A549 (cell line): Measurements from ENCODE around the gene NARS2. TPM values are rescaled to one million over a fixed set of nuclear protein-coding genes. Genes with fewer than 3 reads are reported as not detected.

ENCODE experiments used
- ATAC-seq, 2 experiments: fragments of 200-7000 bp in 1 of 2; fragments of >200 bp in 1 of 2; cut with Nextera tagmentation in 1 of 2; cut with Tn5 transposase in 1 of 2; 3 replicates each; pipeline versions ENCODE4 v1.8.0 to v1.9.1; 2018 to 2020; ENCODE audit warnings: mild to moderate bottlenecking in 1 of 2, moderate library complexity in 1 of 2
- CTCF ChIA-PET: fragments of 300-600 bp; sonication (Branson Sonifier 250); formaldehyde crosslinking; extraction: SDS; loops from one replicate; lab custom pipeline; 2021; ENCODE audit warnings: antibody characterized with exemption, inconsistent platforms; lab: Yijun Ruan, JAX
- POLR2A ChIA-PET: fragments of 350-600 bp; formaldehyde crosslinking; extraction: SDS; loops from one replicate; lab custom pipeline; 2021; ENCODE audit warnings: antibody characterized with exemption, inconsistent platforms; lab: Yijun Ruan, JAX
- DNase-seq, 2 experiments: peaks; one replicate each; pipeline versions ENCODE4 v3.0.0 to v3.0.0-alpha.2; 2011 to 2016; ENCODE audit warnings: low read depth in 1 of 2, low spot score in 1 of 2
- FAIRE-seq: peaks from 2 replicates; lab custom pipeline; 2011; peaks lifted over from hg19 to GRCh38; lab: Jason Lieb, UNC
- H3K27ac ChIP-seq, 2 experiments: fragments of >200 bp; sonication (Bioruptor Twin); formaldehyde crosslinking; 3 replicates each; pipeline ENCODE4 v1.5.1; 2016 to 2017
- H3K4me1 ChIP-seq: fragments of >200 bp; sonication (Bioruptor Twin); formaldehyde crosslinking; 3 replicates; pipeline ENCODE4 v1.6.1; 2016
- H3K4me2 ChIP-seq: fragments of >200 bp; sonication (Bioruptor Twin); formaldehyde crosslinking; 3 replicates; pipeline ENCODE4 v1.6.1; 2016
- H3K4me3 ChIP-seq: fragments of >200 bp; sonication (Bioruptor Twin); formaldehyde crosslinking; 3 replicates; pipeline ENCODE4 v1.5.1; 2016
- H3K9me3 ChIP-seq: fragments of >200 bp; sonication (Bioruptor Twin); formaldehyde crosslinking; 3 replicates; pipeline ENCODE4 v1.6.1; 2016
- BCL3 ChIP-seq: fragments of >200 bp; sonication (Bioruptor Twin); formaldehyde crosslinking; IDR thresholded peaks from 3 replicates; pipeline ENCODE4 v1.6.1; 2016
- CHD4 ChIP-seq: fragments of 200-600 bp; sonication (generic); IDR thresholded peaks from 2 replicates; pipeline ENCODE4 v1.6.1; 2016; ENCODE audit warnings: antibody characterized with exemption, mild to moderate bottlenecking, borderline replicate concordance
- EP300 ChIP-seq, 2 experiments: fragments of >200 bp; sonication (Bioruptor Twin); formaldehyde crosslinking; IDR thresholded peaks; 2 replicates in 1 of 2; 3 replicates in 1 of 2; pipeline ENCODE4 v1.6.1; 2016 to 2017
- FOSL2 ChIP-seq, 2 experiments: fragments of 450-650 bp in 1 of 2; fragments of >200 bp in 1 of 2; sonication (Bioruptor Twin) in 1 of 2; formaldehyde crosslinking; IDR thresholded peaks; 2 replicates each; pipeline versions ENCODE4 v1.5.0 to v1.6.1; 2016 to 2020; ENCODE audit warnings: mild to moderate bottlenecking in 1 of 2, moderate library complexity in 1 of 2
- HEYL ChIP-seq: fragments of 250-450 bp; sonication (Bioruptor Pico); IDR thresholded peaks from 2 replicates; pipeline ENCODE4 v1.8.0; 2021; ENCODE audit warnings: mild to moderate bottlenecking, moderate library complexity
- HOXA7 ChIP-seq: fragments of 250-450 bp; sonication (Bioruptor Pico); IDR thresholded peaks from 2 replicates; pipeline ENCODE4 v1.5.0; 2020; ENCODE audit warnings: mild to moderate bottlenecking, moderate library complexity
- KDM1A ChIP-seq: fragments of 200-600 bp; sonication (generic); IDR thresholded peaks from 2 replicates; pipeline ENCODE4 v1.6.1; 2016; ENCODE audit warnings: low read depth, mild to moderate bottlenecking
- MAFK ChIP-seq: fragments of 450-650 bp; IDR thresholded peaks from 2 replicates; pipeline ENCODE4 v1.6.1; 2014; ENCODE audit not compliant: partially characterized antibody
- NPAS2 ChIP-seq: fragments of 250-450 bp; sonication (Bioruptor Pico); IDR thresholded peaks from 2 replicates; pipeline ENCODE4 v1.8.0; 2022; ENCODE audit warnings: mild to moderate bottlenecking, moderate library complexity, borderline replicate concordance
- RARB ChIP-seq: fragments of 250-450 bp; sonication (Bioruptor Pico); IDR thresholded peaks from 2 replicates; pipeline ENCODE4 v1.8.0; 2021; ENCODE audit warnings: mild to moderate bottlenecking, moderate library complexity
- REST ChIP-seq: fragments of 200-600 bp; sonication (generic); IDR thresholded peaks from 2 replicates; pipeline ENCODE4 v1.6.1; 2016; ENCODE audit warnings: antibody characterized with exemption, mild to moderate bottlenecking, moderate library complexity
- SREBF2 ChIP-seq: fragments of 450-650 bp; IDR thresholded peaks from 2 replicates; pipeline ENCODE4 v1.6.1; 2014; ENCODE audit warnings: mild to moderate bottlenecking, moderate library complexity
- TFCP2L1 ChIP-seq: fragments of 250-450 bp; sonication (Bioruptor Pico); IDR thresholded peaks from 2 replicates; pipeline ENCODE4 v1.5.0; 2021; ENCODE audit warnings: mild to moderate bottlenecking
- TP53 ChIP-seq: fragments of 250-450 bp; sonication (Bioruptor Pico); IDR thresholded peaks from 2 replicates; pipeline ENCODE4 v1.5.0; 2021; ENCODE audit warnings: mild to moderate bottlenecking, moderate library complexity
- ZC3H11A ChIP-seq: fragments of 450-650 bp; IDR thresholded peaks from 2 replicates; pipeline ENCODE4 v1.6.1; 2014; ENCODE audit warnings: antibody characterized with exemption, mild to moderate bottlenecking
- ZSCAN20 ChIP-seq: fragments of 250-450 bp; sonication (Bioruptor Pico); IDR thresholded peaks from 2 replicates; pipeline ENCODE4 v1.8.0; 2022; ENCODE audit warnings: mild to moderate bottlenecking, moderate library complexity
- WGBS: methylation state at CpG from one replicate; pipeline ENCODE4 v1.1.6; 2017; ENCODE audit errors: missing lambda C conversion rate; 5-methylcytosine and 5-hydroxymethylcytosine counted together
- polyA plus RNA-seq, 4 experiments: library from polyadenylated mRNA; depleted of rRNA in 3 of 4; stranded (reverse); fragments of >200 nt; fragmentation: RNase III in 1 of 4; extraction: RNeasy Plus Mini Kit Qiagen cat#74134 plus additional on column Dnase treatment in 1 of 4; gene quantifications; 2 replicates in 3 of 4; 3 replicates in 1 of 4; pipeline ENCODE4 v1.2.3, GENCODE V29; 2011 to 2017
- TF ChIP-seq, protein P1 (sequence below): IDR thresholded peaks from 2 replicates; pipeline ENCODE4 v1.6.1; 2012
- TF ChIP-seq, protein P2 (sequence below): IDR thresholded peaks from 2 replicates; pipeline ENCODE4 v1.6.1; 2012

The NARS2 gene
- polyA plus RNA-seq, 2 of the 4 experiments (the other 2 are of a cell fraction), result 29.7 to 57.7 TPM

DNA sequence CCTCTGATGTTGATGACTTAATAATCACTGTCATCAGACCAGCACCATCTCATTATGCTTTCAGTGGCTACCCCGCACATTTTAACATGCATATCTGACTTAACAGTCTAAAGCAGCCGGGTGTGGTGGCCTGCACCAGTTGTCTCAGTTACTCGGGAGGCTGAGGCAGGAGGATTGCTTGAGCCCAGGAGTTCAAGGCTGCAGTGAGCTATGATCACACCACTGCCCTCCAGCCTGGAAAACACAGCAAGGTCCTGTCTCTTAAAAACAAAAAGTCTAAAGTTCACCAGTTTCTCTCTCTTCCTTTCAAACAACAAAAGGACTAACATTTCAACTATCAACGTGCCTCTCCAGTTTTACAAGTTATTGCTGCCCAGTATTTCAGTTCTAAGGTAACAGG is 101.8 kb downstream of the NARS2 start:
- CTCF ChIA-PET, result no interaction called here
- H3K4me2 ChIP-seq, result no peak overlapping the region
- no peak overlapping the region for H3K4me3 ChIP-seq
- no peaks in the 10 kb centered on the region for H3K9me3 ChIP-seq
- FAIRE-seq (no peak), ATAC-seq (no peak), DNase-seq (no peak)
- TF ChIP-seq REST (no peak), FOSL2 (IDR thresholded peaks at IDR 0.05) (no peak), FOSL2 (CRISPR knock-in tag; IDR thresholded peaks at IDR 0.05) (no peak), TP53 (no peak), SREBF2 (no peak)
- peaks cover 19% of the 10 kb centered on the region for H3K4me1 ChIP-seq
- no peak overlapping the region for H3K27ac ChIP-seq
- POLR2A ChIA-PET, result no interaction called here
- WGBS, result 87% methylated on average over 4 of the region's 4 CpGs

- no peak for ATAC-seq
- peaks cover 19% of the 10 kb centered on the region for H3K4me1 ChIP-seq
- no peak for FAIRE-seq
- H3K9me3 ChIP-seq, result no peaks in the 10 kb centered on the region
- no peak overlapping the region for H3K27ac ChIP-seq
- 90% methylated on average over 3 of the region's 3 CpGs for WGBS
- no peak overlapping the region for H3K4me3 ChIP-seq
- H3K4me2 ChIP-seq, result no peak overlapping the region
- TF ChIP-seq MAFK (peak; percentile 65), RARB (CRISPR knock-in tag) (no peak)
- no peak for DNase-seq
- CTCF ChIA-PET, result no interaction called here
- POLR2A ChIA-PET, result no interaction called here
Measured at GRCh38 chr11:78472382-78472781, 102.3 kb downstream of the NARS2 start.

GRCh38 chr11:78470861-78471442 is 103.7 kb downstream of the NARS2 start:
- no peaks in the 10 kb centered on the region for H3K9me3 ChIP-seq
- FAIRE-seq, result no peak
- ChIA-PET CTCF (no interaction called here), POLR2A (no interaction called here)
- H3K27ac ChIP-seq, result no peak overlapping the region
- WGBS, result 79% methylated on average over 3 of the region's 3 CpGs
- no peak overlapping the region for H3K4me3 ChIP-seq
- no peak for ATAC-seq
- DNase-seq, result no peak
- H3K4me2 ChIP-seq, result no peak overlapping the region
- peaks cover 19% of the 10 kb centered on the region for H3K4me1 ChIP-seq
- TF ChIP-seq HEYL (CRISPR knock-in tag) (no peak), ZC3H11A (no peak), HOXA7 (CRISPR knock-in tag) (no peak), EP300 (IDR thresholded peaks at IDR 0.05) (no peak), BCL3 (no peak), KDM1A (no peak), ZSCAN20 (no peak), TFCP2L1 (CRISPR knock-in tag) (no peak), FOSL2 (IDR thresholded peaks at IDR 0.05) (no peak), FOSL2 (CRISPR knock-in tag; IDR thresholded peaks at IDR 0.05) (no peak), NPAS2 (no peak), CHD4 (no peak), SREBF2 (no peak)
- TF ChIP-seq, protein P1, sequence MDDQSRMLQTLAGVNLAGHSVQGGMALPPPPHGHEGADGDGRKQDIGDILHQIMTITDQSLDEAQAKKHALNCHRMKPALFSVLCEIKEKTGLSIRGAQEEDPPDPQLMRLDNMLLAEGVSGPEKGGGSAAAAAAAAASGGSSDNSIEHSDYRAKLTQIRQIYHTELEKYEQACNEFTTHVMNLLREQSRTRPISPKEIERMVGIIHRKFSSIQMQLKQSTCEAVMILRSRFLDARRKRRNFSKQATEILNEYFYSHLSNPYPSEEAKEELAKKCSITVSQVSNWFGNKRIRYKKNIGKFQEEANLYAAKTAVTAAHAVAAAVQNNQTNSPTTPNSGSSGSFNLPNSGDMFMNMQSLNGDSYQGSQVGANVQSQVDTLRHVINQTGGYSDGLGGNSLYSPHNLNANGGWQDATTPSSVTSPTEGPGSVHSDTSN, result no peak
- TF ChIP-seq, protein P2, sequence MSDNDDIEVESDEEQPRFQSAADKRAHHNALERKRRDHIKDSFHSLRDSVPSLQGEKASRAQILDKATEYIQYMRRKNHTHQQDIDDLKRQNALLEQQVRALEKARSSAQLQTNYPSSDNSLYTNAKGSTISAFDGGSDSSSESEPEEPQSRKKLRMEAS, result no peak
